Calu3 (cell line): ENCODE measurements around the gene PITPNM2. TPM values are rescaled to one million over a fixed set of nuclear protein-coding genes. Genes with fewer than 3 reads are reported as not detected.

Experiments used
- BruUV-seq: library from RNA; stranded (reverse); fragments of 400-500 nt; replicated peaks from 2 replicates; lab custom pipeline; 2021; lab: Mats Ljungman, UMichigan
- CTCF ChIA-PET: fragments of 300-600 bp; sonication (Branson Sonifier 250); formaldehyde crosslinking; loops from one replicate; lab custom pipeline; 2022; ENCODE audit warnings: antibody characterized with exemption; lab: Charles Lee
- DNase-seq: peaks from one replicate; pipeline ENCODE4 v3.0.0; 2022
- H3K27ac Mint-ChIP-seq: one replicate; pipeline ENCODE4 v1.8.0; 2022; ENCODE audit warnings: mixed read lengths; ENCODE audit not compliant: unreplicated experiment
- H3K27me3 Mint-ChIP-seq: one replicate; pipeline ENCODE4 v1.8.0; 2022; ENCODE audit warnings: mixed read lengths; ENCODE audit not compliant: unreplicated experiment
- H3K36me3 Mint-ChIP-seq: one replicate; pipeline ENCODE4 v1.8.0; 2022; ENCODE audit warnings: mild to moderate bottlenecking, moderate library complexity, mixed read lengths; ENCODE audit not compliant: insufficient read depth, unreplicated experiment
- H3K4me1 Mint-ChIP-seq: one replicate; pipeline ENCODE4 v1.8.0; 2022; ENCODE audit warnings: mild to moderate bottlenecking, low read depth, mixed read lengths; ENCODE audit not compliant: unreplicated experiment
- H3K4me3 Mint-ChIP-seq: one replicate; pipeline ENCODE4 v1.8.0; 2022; ENCODE audit warnings: mild to moderate bottlenecking, low read depth, moderate library complexity, mixed read lengths; ENCODE audit not compliant: unreplicated experiment
- H3K9me3 Mint-ChIP-seq: one replicate; pipeline ENCODE4 v1.8.0; 2022; ENCODE audit warnings: low read depth, mixed read lengths; ENCODE audit not compliant: unreplicated experiment
- CTCF ChIP-seq: fragments of 200-600 bp; IDR thresholded peaks from one replicate; pipeline ENCODE4 v1.8.0; 2022; ENCODE audit warnings: antibody characterized with exemption; ENCODE audit not compliant: unreplicated experiment
- intact Hi-C: fragments of 100-400 bp; cut with micrococcal nuclease; formaldehyde crosslinking; loops from one replicate; pipeline ENCODE4 v1.10.0; 2022; ENCODE audit not compliant: unreplicated experiment
- total RNA-seq: library from RNA; stranded (reverse); gene quantifications from 2 replicates; pipeline ENCODE4 v1.2.3, GENCODE V29; 2022

Gene PITPNM2
- total RNA-seq, 1 experiment from 2014 or later: 8.4 TPM

- H3K27me3 Mint-ChIP-seq: no peaks in the 10 kb centered on the region
- H3K27ac Mint-ChIP-seq: no peak overlapping the region
- DNase-seq: no peak
- H3K4me3 Mint-ChIP-seq: no peak overlapping the region
- intact Hi-C loops: no loop called here
- CTCF ChIA-PET: interaction anchor here (0.5 kb wide), 1 partner anchor 728 kb away, joined by 3 read pairs; no protein-coding TSS in a partner anchor
- H3K4me1 Mint-ChIP-seq: peaks cover 46% of the 10 kb centered on the region
- no peak for TF ChIP-seq CTCF
- no peaks in the 10 kb centered on the region for H3K9me3 Mint-ChIP-seq
- BruUV-seq: no TSS peak
- peaks cover 11% of the 10 kb centered on the region for H3K36me3 Mint-ChIP-seq
Measured at GRCh38 chr12:123145211-123145610, 5.7 kb downstream of the PITPNM2 start.

- no peak for DNase-seq
- intact Hi-C loops: loop anchor here (5.0 kb wide), 1 partner anchor 57 kb away; no protein-coding TSS in a partner anchor
- BruUV-seq: no TSS peak
- H3K9me3 Mint-ChIP-seq: no peaks in the 10 kb centered on the region
- H3K27me3 Mint-ChIP-seq: no peaks in the 10 kb centered on the region
- peaks cover 44% of the 10 kb centered on the region for H3K4me1 Mint-ChIP-seq
- CTCF ChIA-PET: interaction anchor here (0.6 to 1.0 kb wide), 3 partner anchors 9 to 88 kb away, joined by 3 to 7 read pairs (median 5); no protein-coding TSS in a partner anchor
- no peak overlapping the region for H3K4me3 Mint-ChIP-seq
- no peak overlapping the region for H3K27ac Mint-ChIP-seq
- TF ChIP-seq CTCF: no peak
- H3K36me3 Mint-ChIP-seq: no peaks in the 10 kb centered on the region
Measured at GRCh38 chr12:123143736-123144461, 7.0 kb downstream of the PITPNM2 start.

GRCh38 chr12:123142921-123143735, 7.8 kb downstream of the PITPNM2 start:
- no TSS peak for BruUV-seq
- CTCF ChIA-PET: interaction anchor here (0.6 to 1.0 kb wide), 3 partner anchors 8 to 87 kb away, joined by 3 to 7 read pairs (median 5); no protein-coding TSS in a partner anchor
- DNase-seq: no peak

More at GRCh38 chr12:123142921-123143735, 7.8 kb downstream of the PITPNM2 start:
- no peak overlapping the region for H3K27ac Mint-ChIP-seq
- peaks cover 38% of the 10 kb centered on the region for H3K4me1 Mint-ChIP-seq
- no peak for TF ChIP-seq CTCF
- no peak overlapping the region for H3K4me3 Mint-ChIP-seq
- H3K9me3 Mint-ChIP-seq: no peaks in the 10 kb centered on the region
- no peaks in the 10 kb centered on the region for H3K36me3 Mint-ChIP-seq
- no peaks in the 10 kb centered on the region for H3K27me3 Mint-ChIP-seq
- intact Hi-C loops: loop anchor here (5.0 kb wide), 1 partner anchor 56 kb away; no protein-coding TSS in a partner anchor
